Limb (tissue), 2 donors: ENCODE results near the gene PRSS21.

Experiments used
- DNase-seq, 2 donors: peaks; one replicate each; pipeline ENCODE4 v3.0.0-alpha.2; 2016; ENCODE audit errors: extremely low spot score in 2 of 2

The PRSS21 gene

DNA sequence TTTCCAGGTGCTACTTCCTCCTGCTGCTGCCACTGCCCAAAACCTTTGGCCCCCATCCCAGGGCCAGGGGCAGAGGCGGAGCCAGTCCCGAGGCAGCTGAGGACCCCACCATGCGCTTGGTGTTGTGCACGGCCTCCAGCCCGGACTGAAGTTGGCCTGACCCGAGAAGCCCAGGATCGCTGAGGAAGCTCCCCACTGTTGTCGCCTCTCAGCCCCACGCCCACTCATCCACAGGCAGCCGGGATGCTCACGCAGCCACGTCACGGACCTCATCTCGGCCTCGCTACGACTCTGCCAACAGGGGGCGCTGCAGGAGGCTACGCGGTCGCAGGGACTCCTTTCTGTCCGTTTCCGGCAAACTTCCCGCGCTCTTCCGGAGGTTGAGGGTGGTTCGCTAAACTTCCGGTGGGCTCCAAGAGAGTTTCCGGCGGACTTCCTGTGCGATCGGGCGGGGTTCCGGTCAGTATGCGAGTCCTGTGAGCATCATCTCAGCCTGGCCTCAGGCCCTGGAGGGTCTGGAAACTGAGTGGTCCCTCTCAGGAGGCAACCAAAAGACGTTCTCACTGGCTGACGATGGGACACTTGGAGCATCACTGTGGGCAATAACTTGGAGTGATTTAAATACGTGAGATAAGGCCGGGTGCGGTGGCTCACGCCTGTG, 25.4 kb downstream of the PRSS21 start:
- DNase-seq = peak in 1 of 2 donors; percentile 32

- DNase-seq = no peak
These were observed 26.5 kb downstream of the PRSS21 start for GRCh38 chr16:2843526-2843925.

GRCh38 chr16:2845116-2845515, 28.1 kb downstream of the PRSS21 start:
- no peak for DNase-seq

- DNase-seq = no peak
These were observed 29.7 kb downstream of the PRSS21 start for GRCh38 chr16:2846511-2847310.

DNA sequence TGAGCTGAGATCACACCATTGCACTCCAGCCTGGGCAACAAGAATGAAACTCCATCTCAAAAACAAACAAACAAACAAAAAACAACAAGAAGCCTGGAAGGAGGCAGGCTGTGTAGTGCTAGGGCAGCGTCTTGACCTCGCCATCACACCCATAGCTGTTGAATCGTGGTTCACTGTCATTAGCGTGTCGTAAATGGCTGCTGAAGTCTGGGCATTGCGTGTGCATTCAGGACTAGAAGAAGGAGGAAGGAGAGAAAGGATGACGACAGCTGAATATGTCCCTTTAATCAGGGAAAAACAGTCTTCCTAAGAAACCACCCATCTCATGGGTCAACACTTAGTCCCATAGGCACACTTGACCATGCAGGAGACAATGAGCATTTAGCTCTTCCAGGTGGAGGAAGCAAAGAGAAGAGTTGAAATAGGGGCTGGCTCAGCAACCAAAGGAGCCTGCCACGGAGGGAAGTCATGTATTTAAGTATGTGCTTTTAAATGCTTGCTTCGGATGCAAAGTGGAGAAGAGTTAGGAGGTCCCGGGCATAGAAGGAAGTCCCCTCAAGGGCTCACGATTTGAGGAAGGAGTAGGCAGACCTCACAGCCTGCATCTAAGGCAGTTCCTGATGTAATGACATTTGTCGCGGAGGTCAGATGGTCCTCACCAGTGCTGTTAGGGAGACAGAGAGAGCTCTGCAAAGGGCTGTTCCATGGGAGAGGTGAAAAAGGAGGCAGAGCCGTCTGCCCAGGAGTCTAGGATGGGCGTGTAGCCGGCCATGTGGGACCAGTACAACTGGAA, 32.1 kb downstream of the PRSS21 start:
- DNase-seq = no peak

DNA sequence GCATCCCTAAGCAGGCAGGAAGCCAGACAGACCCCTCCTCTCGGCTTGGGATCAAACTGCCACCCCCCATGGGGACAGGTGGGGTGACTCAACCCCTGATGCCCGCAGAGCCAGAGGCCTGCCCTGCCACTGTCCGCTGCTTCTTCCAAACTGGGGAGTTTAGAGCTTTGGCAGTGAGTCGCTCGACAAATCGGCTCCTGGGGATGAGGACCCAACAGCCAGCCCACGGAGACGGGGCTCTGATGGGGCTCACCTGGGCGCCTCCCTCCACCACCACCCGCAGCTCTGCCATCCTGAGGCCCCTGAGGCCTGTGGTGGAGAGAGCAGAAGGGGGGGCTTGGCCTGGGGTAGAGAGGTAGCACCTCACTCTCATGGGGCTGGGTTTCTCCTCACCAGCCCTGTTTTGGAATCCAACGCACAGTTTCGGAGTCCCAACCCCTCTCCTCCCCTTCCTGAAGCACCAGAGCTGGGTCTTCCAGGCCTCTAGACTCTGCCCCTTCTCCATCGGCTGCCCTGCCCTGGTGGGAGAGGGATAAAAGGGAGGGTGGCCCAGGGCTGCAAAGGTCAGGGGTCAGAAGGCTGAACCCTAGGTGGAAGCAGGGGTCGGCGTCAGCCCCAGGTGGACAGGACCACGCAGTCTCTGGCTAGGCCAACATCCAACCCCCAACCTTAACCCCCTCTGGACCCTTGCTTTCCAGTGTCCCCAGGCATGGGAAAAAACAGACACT, 35.1 kb downstream of the PRSS21 start:
- no peak for DNase-seq

- DNase-seq = no peak
These were observed 35.9 kb downstream of the PRSS21 start for GRCh38 chr16:2852731-2853507.

GRCh38 chr16:2853531-2854073, 36.6 kb downstream of the PRSS21 start:
- no peak for DNase-seq

DNA sequence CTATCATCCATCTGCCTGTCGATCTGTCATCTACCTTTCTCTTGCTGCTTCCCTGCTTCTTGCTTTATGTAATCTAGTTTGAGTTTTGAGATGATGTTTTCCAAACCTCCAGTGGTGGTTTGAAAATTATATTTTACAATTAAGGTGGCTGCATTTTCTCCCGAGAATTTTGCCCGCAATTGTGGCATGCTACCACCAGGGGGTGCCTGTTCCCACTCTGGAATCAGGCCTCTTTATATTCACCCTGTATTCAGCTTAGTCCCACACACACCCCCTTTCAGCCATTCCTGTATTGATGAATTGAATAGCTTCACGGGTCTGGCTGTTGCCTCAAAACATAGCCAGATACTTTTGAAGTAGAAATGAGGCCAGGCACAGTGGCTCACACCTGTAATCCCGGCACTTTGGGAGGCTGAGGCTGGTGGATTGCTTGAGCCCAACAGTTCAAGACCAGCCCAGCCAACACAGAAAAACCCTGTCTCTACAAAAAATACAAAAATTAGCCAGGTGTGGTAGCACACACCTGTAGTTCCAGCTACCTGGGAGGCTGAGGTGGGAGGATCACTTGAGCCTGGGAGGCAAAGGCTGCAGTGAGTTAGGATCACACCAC, 37.8 kb downstream of the PRSS21 start:
- no peak for DNase-seq

GRCh38 chr16:2855536-2855935, 38.5 kb downstream of the PRSS21 start:
- DNase-seq = no peak

DNA sequence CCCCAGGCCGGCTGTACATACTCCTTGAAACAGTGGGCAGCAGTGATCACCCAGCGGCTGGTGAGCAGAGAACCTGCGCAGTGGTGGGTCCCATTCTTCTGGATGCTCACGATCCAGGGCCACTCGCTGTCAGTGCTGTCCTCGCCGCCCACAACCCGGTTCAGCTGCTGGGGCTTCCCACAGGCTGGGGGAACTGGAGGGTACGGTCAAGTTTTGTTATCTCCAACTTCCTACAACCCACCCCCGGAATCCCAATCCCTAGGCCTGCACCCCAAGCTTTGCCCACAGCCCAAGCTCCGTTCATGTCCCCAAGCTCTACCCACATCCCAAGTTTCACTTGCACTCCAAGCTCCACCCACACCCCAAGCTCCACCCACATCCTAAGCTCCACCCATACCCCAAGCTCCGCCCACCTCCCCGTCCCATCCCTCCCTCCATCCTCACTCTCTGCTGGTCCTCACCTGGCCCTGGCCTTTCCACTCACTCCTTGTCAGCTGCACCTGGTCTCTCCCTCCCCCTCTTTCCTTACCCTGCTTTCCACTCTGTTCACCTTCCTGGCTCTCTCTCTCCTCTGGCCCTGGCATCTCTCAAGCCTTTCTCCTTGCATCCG, 39.1 kb downstream of the PRSS21 start:
- DNase-seq = no peak

GRCh38 chr16:2856686-2857450, 39.8 kb downstream of the PRSS21 start:
- DNase-seq = no peak

- DNase-seq = no peak
These were observed 40.6 kb downstream of the PRSS21 start, which contains the start of gene PRSS22 for GRCh38 chr16:2857451-2858244. Gene PRSS22, minus strand, starts transcription at chr16:2858170. Its CDS starts 66 bp downstream, at chr16:2858104.

- DNase-seq = no peak
These were observed 41.4 kb downstream of the PRSS21 start for GRCh38 chr16:2858245-2859025.

DNA sequence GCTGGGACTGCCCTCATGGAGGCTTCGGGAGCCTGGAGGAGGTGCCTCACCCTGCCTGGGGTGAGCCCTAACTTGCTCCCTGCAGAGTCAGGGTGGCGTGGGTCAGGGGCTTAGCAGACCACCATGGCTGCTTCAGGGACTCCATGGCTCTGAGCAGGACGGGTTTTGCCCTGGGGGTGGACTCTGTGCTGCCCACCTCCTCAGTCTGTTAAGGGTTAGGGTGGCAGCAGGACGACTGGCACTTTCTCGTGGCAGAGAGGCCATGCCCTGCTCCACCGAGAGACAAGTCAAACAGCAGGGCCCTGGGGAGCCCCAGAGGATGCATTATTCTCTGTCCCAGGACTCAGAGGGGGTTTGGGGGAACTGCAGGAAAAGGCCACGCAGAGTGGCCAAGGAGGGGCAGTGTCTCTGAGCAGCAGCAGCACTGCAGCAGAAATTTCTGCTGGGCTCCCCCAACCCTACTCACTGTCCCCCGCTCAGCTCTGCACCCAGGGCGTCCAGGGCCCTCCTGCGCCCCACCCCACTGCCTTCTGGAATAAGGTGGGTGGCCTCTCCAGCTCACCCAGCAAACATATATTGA, 42.7 kb downstream of the PRSS21 start:
- no peak for DNase-seq

GRCh38 chr16:2860826-2861567, 44.0 kb downstream of the PRSS21 start:
- no peak for DNase-seq
